ENCODE data around the gene CTLA4.

The CTLA4 gene

GRCh38 chr2:203867561-203868200 lies at the start of gene CTLA4:
Gene CTLA4 (plus strand): TSS chr2:203867771. CDS start chr2:203867943, 172 bp downstream.
- DNase-seq = no peak

GRCh38 chr2:203818656-203819055 lies 48.9 kb upstream of the CTLA4 start:
- DNase-seq = no peak

- no peak for DNase-seq
Observed at GRCh38 chr2:203819434-203820133, 48.0 kb upstream of the CTLA4 start.

- no peak for DNase-seq
Observed at GRCh38 chr2:203820969-203821368, 46.6 kb upstream of the CTLA4 start.

GRCh38 chr2:203822240-203822639 lies 45.3 kb upstream of the CTLA4 start:
- DNase-seq = no peak

- no peak for DNase-seq
Observed at GRCh38 chr2:203823173-203823572, 44.4 kb upstream of the CTLA4 start.

GRCh38 chr2:203824057-203824456 lies 43.5 kb upstream of the CTLA4 start:
- no peak for DNase-seq

GRCh38 chr2:203824603-203825002 lies 43.0 kb upstream of the CTLA4 start:
- no peak for DNase-seq

GRCh38 chr2:203826704-203827103 lies 40.9 kb upstream of the CTLA4 start:
- no peak for DNase-seq

- DNase-seq = no peak
Observed at GRCh38 chr2:203830304-203831055, 37.1 kb upstream of the CTLA4 start.

GRCh38 chr2:203835420-203835819 lies 32.2 kb upstream of the CTLA4 start:
- no peak for DNase-seq

GRCh38 chr2:203835892-203836800 lies 31.4 kb upstream of the CTLA4 start:
- no peak for DNase-seq

GRCh38 chr2:203840655-203841205 lies 26.8 kb upstream of the CTLA4 start:
- no peak for DNase-seq

- DNase-seq = no peak
Observed at GRCh38 chr2:203841654-203842053, 25.9 kb upstream of the CTLA4 start.

- no peak for DNase-seq
Observed at GRCh38 chr2:203842373-203842772, 25.2 kb upstream of the CTLA4 start.

- DNase-seq = no peak
Observed at GRCh38 chr2:203846490-203847105, 21.0 kb upstream of the CTLA4 start.

- no peak for DNase-seq
Observed at GRCh38 chr2:203849010-203849409, 18.6 kb upstream of the CTLA4 start.

- DNase-seq = no peak
Observed at GRCh38 chr2:203852760-203853159, 14.8 kb upstream of the CTLA4 start.

GRCh38 chr2:203853271-203853670 lies 14.3 kb upstream of the CTLA4 start:
- DNase-seq = no peak

- no peak for DNase-seq
Observed at GRCh38 chr2:203853722-203854121, 13.8 kb upstream of the CTLA4 start.

GRCh38 chr2:203855274-203855673 lies 12.3 kb upstream of the CTLA4 start:
- no peak for DNase-seq

- DNase-seq = no peak
Observed at GRCh38 chr2:203857656-203858055, 9.9 kb upstream of the CTLA4 start.

Measured in NCI-H1694 (cell line).